ENCODE results near the gene LCN10. TPM values are rescaled to one million over a fixed set of nuclear protein-coding genes. Genes with fewer than 3 reads are reported as not detected.

LCN10 gene
- total RNA-seq, 2 donors from 2014 or later: 0.21 to 0.45 TPM

- Mint-ChIP-seq H3K27ac (no peak overlapping the region), H3K4me3 (peak overlapping the region; percentile 34), H3K4me1 (ENCODE audit: low read depth in 2 of 2) (peaks cover 0 to 3% of the 10 kb centered on the region in 2 donors), H3K27me3 (no peaks in the 10 kb centered on the region), H3K9me3 (no peaks in the 10 kb centered on the region), H3K36me3 (no peaks in the 10 kb centered on the region)
- ATAC-seq: no peak
- DNase-seq (ENCODE audit: low spot score): no peak
These were observed 53.7 kb downstream of the LCN10 start for GRCh38 chr9:136689108-136689460.

DNA sequence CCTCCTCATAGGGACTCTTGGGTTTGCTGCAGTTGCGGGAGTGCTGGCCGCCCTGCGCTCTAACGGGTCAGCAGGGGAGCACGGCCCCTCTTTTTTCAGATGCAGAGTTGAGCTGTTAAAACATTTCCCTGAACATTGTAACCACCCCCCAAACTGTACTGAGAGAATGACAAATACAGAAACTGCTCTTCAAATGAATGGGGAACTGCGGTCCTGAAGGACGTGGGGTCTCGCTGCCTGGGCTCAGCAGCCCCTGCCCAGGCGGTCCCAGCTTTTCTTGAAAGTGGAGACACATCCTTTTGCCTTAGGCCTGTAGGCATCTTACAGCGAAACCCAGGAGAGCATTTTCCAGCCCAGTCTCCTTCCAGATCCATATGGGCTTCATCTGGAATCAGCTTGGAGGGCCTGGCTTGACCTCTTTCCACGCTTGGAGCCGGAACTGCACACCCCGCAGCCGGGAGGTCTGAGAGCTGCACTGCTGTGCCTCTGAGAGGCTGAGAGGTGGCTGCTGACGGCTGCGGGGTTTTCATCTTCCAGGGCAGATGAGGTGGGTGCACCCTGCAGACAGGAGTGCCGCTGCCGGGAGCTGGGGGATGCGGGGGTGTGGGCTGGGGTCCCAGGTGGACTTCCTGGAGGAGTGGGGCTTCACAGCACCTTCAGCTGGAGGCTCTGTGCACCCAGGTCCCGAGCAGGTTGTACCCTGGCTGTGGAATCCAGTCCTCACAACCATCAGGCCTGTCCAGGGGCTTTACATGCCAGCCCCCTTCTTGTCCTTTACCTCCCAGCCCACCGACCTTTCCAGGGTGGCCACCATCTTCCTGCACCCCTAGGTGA, 54.2 kb downstream of the LCN10 start:
- Mint-ChIP-seq H3K27me3 (no peaks in the 10 kb centered on the region), H3K9me3 (no peaks in the 10 kb centered on the region), H3K4me1 (ENCODE audit: low read depth in 2 of 2) (peaks cover 0 to 3% of the 10 kb centered on the region in 2 donors), H3K27ac (no peak overlapping the region), H3K4me3 (peak overlapping the region; percentile 34), H3K36me3 (no peaks in the 10 kb centered on the region)
- ATAC-seq (no peak), DNase-seq (ENCODE audit: low spot score) (no peak)

Other genes starting within 250 kb of the LCN10 start
- gene NOTCH1, start 196.9 kb downstream of the LCN10 start, total RNA-seq: 10 to 100 TPM; 57.3 to 85.0 TPM
- under 1 TPM; 0.36 to 0.52 TPM for gene EGFL7, start 80.0 kb downstream of the LCN10 start, total RNA-seq
- gene AGPAT2, start 55.5 kb downstream of the LCN10 start, total RNA-seq: 1 to 10 TPM; 6.1 to 8.9 TPM
- gene DIPK1B, start 30.4 kb downstream of the LCN10 start, total RNA-seq: not detected
- gene LCN6, start 5.6 kb upstream of the LCN10 start, total RNA-seq: not detected
- gene LCN8, start 15.3 kb upstream of the LCN10 start, total RNA-seq: not detected
- gene LCN15, start 21.6 kb upstream of the LCN10 start, total RNA-seq: not detected
- 10 to 100 TPM; 31.9 to 50.5 TPM for gene TMEM141, start 48.4 kb upstream of the LCN10 start, total RNA-seq
- gene CCDC183, start 53.4 kb upstream of the LCN10 start, total RNA-seq: under 1 TPM; 0.38 to 0.45 TPM
- 100 to 1,000 TPM in 1 of 2 donors, 10 to 100 TPM in 1; 74.1 to 151 TPM for gene RABL6, start 65.0 kb upstream of the LCN10 start, total RNA-seq
- gene AJM1, start 99.5 kb upstream of the LCN10 start, total RNA-seq: 10 to 100 TPM in 1 of 2 donors, 1 to 10 TPM in 1; 7.8 to 11.2 TPM
- gene PHPT1, start 106.5 kb upstream of the LCN10 start, total RNA-seq: 100 to 1,000 TPM in 1 of 2 donors, 10 to 100 TPM in 1; 71.5 to 108 TPM
- 10 to 100 TPM; 16.0 to 17.2 TPM for gene MAMDC4, start 109.4 kb upstream of the LCN10 start, total RNA-seq
- gene EDF1, start 123.4 kb upstream of the LCN10 start, total RNA-seq: 100 to 1,000 TPM; 299 to 453 TPM
- 100 to 1,000 TPM in 1 of 2 donors, 10 to 100 TPM in 1; 55.7 to 107 TPM for gene TRAF2, start 143.6 kb upstream of the LCN10 start, total RNA-seq
- 100 to 1,000 TPM; 102 to 155 TPM for gene FBXW5, start 201.8 kb upstream of the LCN10 start, total RNA-seq
- gene C8G, start 202.3 kb upstream of the LCN10 start, total RNA-seq: 1 to 10 TPM; 2.4 to 2.5 TPM
- 1 to 10 TPM; 2.0 to 2.2 TPM for gene LCN12, start 209.3 kb upstream of the LCN10 start, total RNA-seq
- 1 to 10 TPM; 1.7 to 4.4 TPM for gene PTGDS, start 234.6 kb upstream of the LCN10 start, total RNA-seq
- gene LCNL1, start 240.1 kb upstream of the LCN10 start, total RNA-seq: under 1 TPM in 1 of 2 donors, not detected in 1; 0.21 TPM
- 100 to 1,000 TPM in 1 of 2 donors, 10 to 100 TPM in 1; 64.0 to 118 TPM for gene PAXX, start 249.5 kb upstream of the LCN10 start, total RNA-seq

Measured in natural killer cell treated with Interleukin-12 subunit alpha and Interleukin-12 subunit beta and Interleukin-15 and Interleukin-18, amount 100 ng/mL, for 72 hours (primary cell).